Measurements from ENCODE around the gene SPATA31D4.

GRCh38 chr9:81898851-81899250, 29.4 kb upstream of the SPATA31D4 start:
- no peak for TF ChIP-seq CTCF (IDR thresholded peaks at IDR 0.05)
- TF ChIP-seq POLR2A (IDR thresholded peaks at IDR 0.05), result no peak
